PC-3 (cell line): Measurements from ENCODE around the gene DCP2.

Source experiments
- CTCF ChIP-seq: fragments of 300-600 bp; sonication (generic); conservative IDR thresholded peaks from 2 replicates; pipeline ENCODE4 v1.5.1; 2017; ENCODE audit warnings: antibody characterized with exemption, low read depth, mild to moderate bottlenecking, low read length
- EZH2 ChIP-seq: fragments of 300-600 bp; sonication (generic); IDR thresholded peaks from one replicate; pipeline ENCODE4 v1.6.1; 2017; ENCODE audit warnings: antibody characterized with exemption, mild to moderate bottlenecking, low read length; ENCODE audit not compliant: unreplicated experiment

GRCh38 chr5:113059232-113060040 lies 82.8 kb downstream of the DCP2 start:
- TF ChIP-seq EZH2 (no peak), CTCF (no peak)
